PC-9 (cell line): ENCODE measurements around the gene SLC25A11. TPM values are rescaled to one million over a fixed set of nuclear protein-coding genes. Genes with fewer than 3 reads are reported as not detected.

Source experiments
- BruUV-seq: library from RNA; stranded (reverse); fragments of 400-500 nt; replicated peaks from 2 replicates; lab custom pipeline; 2021; lab: Mats Ljungman, UMichigan
- CTCF ChIA-PET: fragments of 300-600 bp; sonication (Branson Sonifier 250); formaldehyde crosslinking; loops from one replicate; lab custom pipeline; 2022; ENCODE audit warnings: antibody characterized with exemption; lab: Charles Lee
- POLR2A ChIA-PET: fragments of 300-600 bp; sonication (Branson Sonifier 250); formaldehyde crosslinking; loops from one replicate; lab custom pipeline; 2022; ENCODE audit warnings: antibody characterized with exemption; ENCODE audit not compliant: unreplicated experiment; lab: Charles Lee
- DNase-seq, 2 experiments: peaks; one replicate each; pipeline versions ENCODE4 v3.0.0 to v3.0.0-alpha.2; 2015 to 2022; ENCODE audit warnings: mixed read lengths in 1 of 2
- H2AFZ ChIP-seq: fragments of 200-600 bp; sonication (generic); 2 replicates; pipeline ENCODE4 v1.8.1; 2017; ENCODE audit warnings: antibody characterized with exemption
- H3F3A ChIP-seq: fragments of 200-600 bp; sonication (generic); 2 replicates; pipeline ENCODE4 v1.8.1; 2017; ENCODE audit warnings: antibody characterized with exemption, mild to moderate bottlenecking, low read depth; ENCODE audit not compliant: insufficient read depth
- H3K27ac ChIP-seq: fragments of 200-600 bp; sonication (generic); 2 replicates; pipeline ENCODE4 v1.6.1; 2016; ENCODE audit warnings: mixed run types
- H3K27me3 ChIP-seq: fragments of 200-600 bp; sonication (generic); 2 replicates; pipeline ENCODE4 v1.6.1; 2016; ENCODE audit warnings: low read depth, mixed run types; ENCODE audit not compliant: insufficient read depth
- H3K36me3 ChIP-seq: fragments of 200-600 bp; sonication (generic); 2 replicates; pipeline ENCODE4 v1.6.1; 2016; ENCODE audit warnings: low read depth, mixed run types
- H3K4me1 ChIP-seq: fragments of 200-600 bp; sonication (generic); replicated peaks from 2 replicates; pipeline ENCODE4 v1.6.1; 2016; ENCODE audit warnings: mixed run types; ENCODE audit not compliant: insufficient read depth
- H3K4me2 ChIP-seq: fragments of 200-600 bp; sonication (generic); 2 replicates; pipeline ENCODE4 v1.6.1; 2017; ENCODE audit warnings: mixed run types
- H3K4me3 ChIP-seq: fragments of 200-600 bp; sonication (generic); 2 replicates; pipeline ENCODE4 v1.6.1; 2016; ENCODE audit warnings: mixed run types
- H3K79me2 ChIP-seq: fragments of 200-600 bp; sonication (generic); 2 replicates; pipeline ENCODE4 v1.6.1; 2017; ENCODE audit warnings: low read depth, mixed run types
- H3K9me2 ChIP-seq: fragments of 200-600 bp; sonication (generic); 2 replicates; pipeline ENCODE4 v1.8.1; 2017; ENCODE audit warnings: mild to moderate bottlenecking; ENCODE audit not compliant: insufficient read depth
- H3K9me3 ChIP-seq: fragments of 200-600 bp; sonication (generic); 2 replicates; pipeline ENCODE4 v1.8.1; 2016; ENCODE audit warnings: low read depth; ENCODE audit not compliant: insufficient read depth
- H4K20me1 ChIP-seq: fragments of 200-600 bp; sonication (generic); 2 replicates; pipeline ENCODE4 v1.8.1; 2017; ENCODE audit not compliant: insufficient read depth
- CTCF ChIP-seq: fragments of 200-600 bp; sonication (generic); conservative IDR thresholded peaks from 2 replicates; pipeline ENCODE4 v1.6.1; 2017; ENCODE audit warnings: mixed run types, antibody characterized with exemption, mild to moderate bottlenecking, moderate library complexity
- EZH2 ChIP-seq: fragments of 200-600 bp; sonication (generic); IDR thresholded peaks from 2 replicates; pipeline ENCODE4 v1.8.0; 2017; ENCODE audit warnings: antibody characterized with exemption, low read depth
- intact Hi-C: fragments of 100-400 bp; cut with micrococcal nuclease; formaldehyde crosslinking; loops from one replicate; pipeline ENCODE4 v1.10.0; 2022; ENCODE audit not compliant: unreplicated experiment
- total RNA-seq: library from RNA; stranded (reverse); gene quantifications from 2 replicates; pipeline ENCODE4 v1.2.3, GENCODE V29; 2021

The SLC25A11 gene
- total RNA-seq, 1 experiment from 2014 or later: 56.2 TPM

GRCh38 chr17:4944554-4945175 is 4.8 kb upstream of the SLC25A11 start:
- Histone ChIP-seq H3K79me2 (peaks cover 78% of the 10 kb centered on the region), H3K27me3 (no peaks in the 10 kb centered on the region), H4K20me1 (peaks cover 39% of the 10 kb centered on the region), H2AFZ (no peak overlapping the region), H3K9me2 (no peaks in the 10 kb centered on the region), H3K4me2 (peak overlapping the region; percentile 84; the same call in 1 of the 2 replicates), H3F3A (peaks cover 88% of the 10 kb centered on the region), H3K36me3 (peaks cover 34% of the 10 kb centered on the region), H3K27ac (peak overlapping the region; percentile 99), H3K4me3 (no peak overlapping the region), H3K9me3 (no peaks in the 10 kb centered on the region), H3K4me1 (peaks cover 32% of the 10 kb centered on the region)
- intact Hi-C loops: loop anchor here (1.0 to 10.0 kb wide), 2 partner anchors 23 to 110 kb away; partner anchors contain the start of genes MINK1 and SPAG7
- POLR2A ChIA-PET: interaction anchor here (0.5 to 1.6 kb wide), 4 partner anchors 9 to 82 kb away, joined by 3 to 8 read pairs (median 5); partner anchors contain the start of gene SPAG7
- no TSS peak for BruUV-seq
- no peak for DNase-seq
- CTCF ChIA-PET: interaction anchor here (0.7 kb wide), 1 partner anchor 613 kb away, joined by 3 read pairs; no protein-coding TSS in a partner anchor
- TF ChIP-seq EZH2 (no peak), CTCF (no peak)

- TF ChIP-seq CTCF: no peak
- no peak for TF ChIP-seq EZH2
- Histone ChIP-seq H3F3A (peaks cover 88% of the 10 kb centered on the region), H3K4me1 (peaks cover 32% of the 10 kb centered on the region), H3K4me2 (no peak overlapping the region), H3K36me3 (peaks cover 34% of the 10 kb centered on the region), H3K9me3 (no peaks in the 10 kb centered on the region), H3K27ac (peak overlapping the region; percentile 99), H3K4me3 (no peak overlapping the region), H3K79me2 (peaks cover 80% of the 10 kb centered on the region), H3K9me2 (no peaks in the 10 kb centered on the region), H4K20me1 (peaks cover 39% of the 10 kb centered on the region), H3K27me3 (no peaks in the 10 kb centered on the region), H2AFZ (no peak overlapping the region)
- CTCF ChIA-PET: no interaction called here
- intact Hi-C loops: loop anchor here (10.0 kb wide), 1 partner anchor 109 kb away; the partner anchor contains the start of gene MINK1
- POLR2A ChIA-PET: interaction anchor here (0.8 to 1.6 kb wide), 2 partner anchors 23 to 468 kb away, joined by 3 to 7 read pairs; partner anchors contain the start of gene SPAG7
- DNase-seq: no peak
- no TSS peak for BruUV-seq
Measured at GRCh38 chr17:4944163-4944553, 4.3 kb upstream of the SLC25A11 start.

GRCh38 chr17:4942760-4943508 is 3.1 kb upstream of the SLC25A11 start:
- ChIA-PET CTCF (no interaction called here), POLR2A (no interaction called here)
- Histone ChIP-seq H3K4me2 (no peak overlapping the region), H3K27ac (no peak overlapping the region; the same call in 1 of the 2 replicates), H3F3A (peaks cover 86% of the 10 kb centered on the region), H3K9me2 (no peaks in the 10 kb centered on the region), H3K4me1 (peaks cover 43% of the 10 kb centered on the region), H3K79me2 (peaks cover 88% of the 10 kb centered on the region), H3K27me3 (no peaks in the 10 kb centered on the region), H3K9me3 (no peaks in the 10 kb centered on the region), H3K36me3 (peaks cover 34% of the 10 kb centered on the region), H2AFZ (no peak overlapping the region), H4K20me1 (peaks cover 39% of the 10 kb centered on the region), H3K4me3 (no peak overlapping the region)
- no TSS peak for BruUV-seq
- TF ChIP-seq EZH2: no peak
- no peak for TF ChIP-seq CTCF
- intact Hi-C loops: loop anchor here (10.0 kb wide), 1 partner anchor 108 kb away; the partner anchor contains the start of gene MINK1
- no peak for DNase-seq
